GM21825 (cell line): ENCODE results near the gene MYB.

ENCODE experiments used
- ATAC-seq: cut with Tn5 transposase; IDR thresholded peaks from one replicate; pipeline ENCODE4 v1.9.1; 2021; ENCODE audit warnings: mild to moderate bottlenecking, moderate library complexity; ENCODE audit not compliant: unreplicated experiment

Gene MYB

GRCh38 chr6:135215563-135215962 is 34.5 kb downstream of the MYB start:
- ATAC-seq = no peak

GRCh38 chr6:135217663-135218062 is 36.6 kb downstream of the MYB start:
- ATAC-seq = no peak

GRCh38 chr6:135219346-135219745 is 38.2 kb downstream of the MYB start:
- no peak for ATAC-seq

GRCh38 chr6:135221042-135221441 is 39.9 kb downstream of the MYB start:
- no peak for ATAC-seq

- no peak for ATAC-seq
Measured at GRCh38 chr6:135221505-135221904, 40.4 kb downstream of the MYB start.

GRCh38 chr6:135222623-135223022 is 41.5 kb downstream of the MYB start:
- ATAC-seq = no peak

GRCh38 chr6:135224037-135224647 is 43.0 kb downstream of the MYB start:
- ATAC-seq = no peak

- ATAC-seq = no peak
Measured at GRCh38 chr6:135225911-135226310, 44.8 kb downstream of the MYB start.

GRCh38 chr6:135226537-135226936 is 45.4 kb downstream of the MYB start:
- ATAC-seq = peak; percentile 78

GRCh38 chr6:135227349-135227748 is 46.2 kb downstream of the MYB start:
- no peak for ATAC-seq

GRCh38 chr6:135227758-135228157 is 46.6 kb downstream of the MYB start:
- ATAC-seq = no peak

- ATAC-seq = no peak
Measured at GRCh38 chr6:135228486-135228885, 47.4 kb downstream of the MYB start.

GRCh38 chr6:135229996-135230395 is 48.9 kb downstream of the MYB start:
- ATAC-seq = no peak

- no peak for ATAC-seq
Measured at GRCh38 chr6:135230711-135231468, 49.8 kb downstream of the MYB start.

- peak; percentile 39 for ATAC-seq
Measured at GRCh38 chr6:135231469-135231844, 50.3 kb downstream of the MYB start.

GRCh38 chr6:135233686-135234491 is 52.8 kb downstream of the MYB start:
- peak; percentile 49 for ATAC-seq

- no peak for ATAC-seq
Measured at GRCh38 chr6:135234492-135234780, 53.3 kb downstream of the MYB start.

GRCh38 chr6:135235716-135236115 is 54.6 kb downstream of the MYB start:
- ATAC-seq = no peak

GRCh38 chr6:135236319-135236718 is 55.2 kb downstream of the MYB start:
- no peak for ATAC-seq

- no peak for ATAC-seq
Measured at GRCh38 chr6:135236732-135237131, 55.6 kb downstream of the MYB start.

GRCh38 chr6:135240711-135241110 is 59.6 kb downstream of the MYB start:
- no peak for ATAC-seq
